Activated CD4-positive, alpha-beta memory T cell treated with anti-CD3 and anti-CD28 coated beads for 36 hours (primary cell): ENCODE data around the gene LHFPL5. TPM values are rescaled to one million over a fixed set of nuclear protein-coding genes. Genes with fewer than 3 reads are reported as not detected.
A peak's percentile ranks its signal among the peaks of the same experiment; 100 is the strongest.

ENCODE experiments used
- CTCF ChIA-PET: fragments of 350-600 bp; sonication (Branson Sonifier 250); formaldehyde crosslinking; loops from one replicate; lab custom pipeline; 2021; ENCODE audit warnings: antibody characterized with exemption, inconsistent platforms; lab: Charles Lee
- POLR2A ChIA-PET: fragments of 350-600 bp; sonication (Branson Sonifier 250); formaldehyde crosslinking; loops from one replicate; lab custom pipeline; 2021; ENCODE audit warnings: antibody characterized with exemption; lab: Charles Lee
- DNase-seq: peaks from one replicate; pipeline ENCODE4 v3.0.0-alpha.2; 2020
- H3K27ac Mint-ChIP-seq: one replicate; pipeline ENCODE4 v1.8.0; 2021; ENCODE audit warnings: mixed read lengths
- H3K27me3 Mint-ChIP-seq: one replicate; pipeline ENCODE4 v1.8.0; 2021; ENCODE audit warnings: mixed read lengths
- H3K36me3 Mint-ChIP-seq: one replicate; pipeline ENCODE4 v1.8.0; 2021; ENCODE audit warnings: mixed read lengths
- H3K4me1 Mint-ChIP-seq: one replicate; pipeline ENCODE4 v1.8.0; 2021; ENCODE audit warnings: low read depth, mixed read lengths
- H3K4me3 Mint-ChIP-seq: one replicate; pipeline ENCODE4 v1.8.0; 2021; ENCODE audit warnings: mild to moderate bottlenecking, mixed read lengths
- H3K9me3 Mint-ChIP-seq: one replicate; pipeline ENCODE4 v1.8.0; 2021; ENCODE audit warnings: mixed read lengths
- intact Hi-C: fragments of 100-400 bp; cut with micrococcal nuclease; formaldehyde crosslinking; loops from one replicate; pipeline ENCODE4 v1.15.1; 2023
- total RNA-seq, 2 experiments: library from RNA; stranded (reverse); gene quantifications; one replicate each; pipeline ENCODE4 v1.2.3, GENCODE V29; 2021

LHFPL5 gene
- not detected for total RNA-seq

DNA sequence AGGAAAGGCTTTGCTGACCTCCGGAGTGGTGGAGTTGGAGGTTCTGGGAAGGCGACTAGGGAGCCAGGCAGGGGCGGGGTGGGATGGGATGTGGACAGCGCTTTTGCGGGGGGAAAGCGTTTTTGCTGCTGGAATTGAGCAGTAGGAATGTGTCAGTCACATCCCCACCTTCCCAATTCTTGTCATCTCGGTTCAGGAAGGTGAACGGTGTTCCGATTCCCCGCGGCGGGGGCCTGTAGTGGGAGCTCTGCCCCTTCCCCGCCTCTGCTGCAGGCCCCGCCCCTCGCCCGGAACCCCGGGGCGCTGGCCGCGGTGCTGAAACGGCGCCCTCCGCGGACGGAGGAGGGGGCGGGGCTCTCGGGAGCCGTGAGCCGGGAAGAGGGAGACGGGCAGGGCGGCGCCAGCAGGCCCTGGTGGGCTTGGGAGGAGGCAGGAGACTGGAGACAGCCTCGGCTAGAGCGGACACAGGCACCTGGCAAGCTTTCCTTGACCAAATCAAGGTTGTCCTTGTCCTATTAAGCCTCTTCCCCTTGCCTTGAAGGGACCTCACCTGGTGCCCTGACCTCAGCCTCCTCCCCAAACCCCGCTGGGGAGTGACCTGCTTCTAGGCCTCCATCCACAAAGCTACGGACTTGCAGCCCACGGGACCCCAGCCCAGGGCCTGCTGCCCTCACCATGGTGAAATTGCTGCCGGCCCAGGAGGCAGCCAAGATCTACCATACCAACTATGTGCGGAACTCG lies at the start of gene LHFPL5:
Gene LHFPL5 (plus strand): TSS at position 357 of the 741 bp plus-strand sequence. CDS start 319 bp downstream, at position 676.
- POLR2A ChIA-PET, result no interaction called here
- peak; percentile 59 for DNase-seq
- Mint-ChIP-seq H3K4me1 (no peaks in the 10 kb centered on the region), H3K27ac (no peak within 1 kb of the TSS), H3K4me3 (no peak within 1 kb of the TSS), H3K36me3 (no peaks in the 10 kb centered on the region), H3K9me3 (no peaks in the 10 kb centered on the region), H3K27me3 (peaks cover 24% of the 10 kb centered on the region)
- intact Hi-C loops, result no loop called here
- CTCF ChIA-PET, result no interaction called here

DNA sequence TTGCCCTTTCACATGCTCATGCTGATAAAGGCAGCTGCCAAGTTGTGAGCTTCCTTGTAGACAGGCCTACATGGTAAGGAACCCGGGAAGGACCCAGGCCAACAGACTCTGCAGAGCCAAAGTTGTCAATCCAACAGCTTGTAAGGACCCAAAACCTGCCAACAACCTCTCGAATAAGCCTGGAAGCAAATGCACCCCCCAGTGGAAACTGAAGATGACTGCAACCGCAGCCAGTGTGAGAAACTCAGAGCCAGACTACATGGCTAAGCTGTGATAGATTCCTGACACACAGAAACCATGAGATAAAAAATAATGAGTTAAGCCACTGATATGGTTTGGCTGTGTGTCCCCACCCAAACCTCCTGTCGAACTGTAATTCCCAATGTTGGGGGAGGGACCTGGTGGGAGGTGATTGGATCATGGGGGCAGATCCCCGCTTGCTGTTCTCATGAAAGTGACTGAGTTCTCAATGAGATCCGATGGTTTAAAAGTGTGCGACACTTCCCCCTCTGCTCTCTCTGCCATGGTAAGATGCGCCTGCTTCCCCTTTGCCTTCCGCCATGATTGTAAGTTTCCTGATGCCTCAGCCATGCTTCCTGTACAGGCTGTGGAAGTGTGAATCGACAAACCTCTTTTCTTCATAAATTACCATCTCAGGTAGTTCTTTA lies 47.6 kb upstream of the LHFPL5 start:
- Mint-ChIP-seq H3K9me3 (no peaks in the 10 kb centered on the region), H3K4me1 (no peaks in the 10 kb centered on the region), H3K27ac (no peak overlapping the region), H3K4me3 (no peak overlapping the region), H3K27me3 (peaks cover 25% of the 10 kb centered on the region), H3K36me3 (no peaks in the 10 kb centered on the region)
- intact Hi-C loops, result loop anchor here (10.0 kb wide), 1 partner anchor 197 kb away; no protein-coding TSS in a partner anchor
- POLR2A ChIA-PET, result no interaction called here
- peak; percentile 31 for DNase-seq
- CTCF ChIA-PET, result interaction anchor here (0.6 to 1.4 kb wide), 5 partner anchors 22 to 554 kb away, joined by 3 read pairs; no protein-coding TSS in a partner anchor

DNA sequence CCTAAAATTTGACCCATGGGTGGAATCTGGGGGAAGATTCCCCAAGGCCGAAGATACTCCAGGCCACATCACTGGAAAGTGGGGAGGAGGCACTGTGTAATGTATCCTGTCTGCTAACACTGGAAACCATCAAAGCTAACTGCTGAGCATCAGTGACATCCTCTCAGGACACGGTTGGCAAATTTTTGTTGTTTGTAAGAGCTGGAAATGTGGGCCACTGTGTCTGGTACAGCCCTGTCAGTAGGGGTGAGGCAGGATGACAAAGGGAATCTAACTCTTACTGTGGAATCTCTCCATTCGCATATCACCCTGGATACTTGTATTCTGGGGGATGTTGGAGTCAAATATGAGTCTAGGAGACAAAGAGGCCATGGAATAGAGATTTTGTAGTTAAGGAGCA lies 45.7 kb upstream of the LHFPL5 start:
- H3K27ac Mint-ChIP-seq, result no peak overlapping the region
- CTCF ChIA-PET, result no interaction called here
- no peak overlapping the region for H3K4me3 Mint-ChIP-seq
- no peaks in the 10 kb centered on the region for H3K9me3 Mint-ChIP-seq
- H3K36me3 Mint-ChIP-seq, result no peaks in the 10 kb centered on the region
- no peak for DNase-seq
- peaks cover 44% of the 10 kb centered on the region for H3K27me3 Mint-ChIP-seq
- H3K4me1 Mint-ChIP-seq, result peaks cover 8% of the 10 kb centered on the region
- POLR2A ChIA-PET, result no interaction called here
- intact Hi-C loops, result loop anchor here (10.0 kb wide), 1 partner anchor 195 kb away; no protein-coding TSS in a partner anchor

DNA sequence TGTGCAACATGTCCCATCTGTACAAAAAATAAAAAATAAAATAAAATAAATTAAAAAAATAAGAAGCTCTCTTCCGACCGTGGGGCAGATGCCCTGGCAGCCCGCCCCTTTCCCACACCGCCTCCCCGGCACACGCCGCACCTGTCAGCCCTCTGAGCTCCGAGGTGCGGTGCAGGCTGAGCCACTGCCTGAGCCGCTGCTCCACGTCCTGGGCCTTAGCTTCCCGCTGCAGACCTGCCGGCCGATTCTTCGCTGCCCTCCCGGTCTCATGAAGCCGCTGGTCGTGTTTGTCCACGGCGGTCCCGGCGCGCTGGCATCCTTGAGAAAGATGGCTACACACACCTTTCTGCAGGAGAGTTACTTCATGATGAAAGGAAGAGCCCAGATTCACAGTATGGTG lies 39.4 kb upstream of the LHFPL5 start:
- no peak overlapping the region for H3K4me3 Mint-ChIP-seq
- ChIA-PET CTCF (no interaction called here), POLR2A (no interaction called here)
- peaks cover 8% of the 10 kb centered on the region for H3K4me1 Mint-ChIP-seq
- intact Hi-C loops, result no loop called here
- H3K9me3 Mint-ChIP-seq, result no peaks in the 10 kb centered on the region
- H3K27ac Mint-ChIP-seq, result no peak overlapping the region
- H3K27me3 Mint-ChIP-seq, result peaks cover 29% of the 10 kb centered on the region
- no peaks in the 10 kb centered on the region for H3K36me3 Mint-ChIP-seq
- no peak for DNase-seq

DNA sequence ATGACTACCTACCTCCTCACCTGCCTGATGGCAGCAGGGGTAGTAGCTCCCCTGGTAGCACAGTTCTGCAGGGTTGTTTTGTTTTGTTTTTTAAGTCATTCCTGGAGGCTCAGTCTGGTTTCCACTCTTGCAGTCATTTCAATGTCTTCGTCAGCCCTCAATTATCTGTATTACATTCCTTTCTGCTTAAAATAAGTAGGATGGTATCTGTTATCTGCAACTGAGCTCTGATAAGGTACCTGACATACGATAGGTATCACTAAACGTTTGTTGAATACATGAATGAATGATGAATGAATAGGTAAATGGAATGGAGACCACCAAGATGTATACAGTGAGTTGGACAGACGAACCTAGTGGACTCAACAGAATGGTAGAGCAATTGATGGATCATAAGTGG lies 35.9 kb upstream of the LHFPL5 start:
- ChIA-PET POLR2A (no interaction called here), CTCF (no interaction called here)
- no peaks in the 10 kb centered on the region for H3K9me3 Mint-ChIP-seq
- DNase-seq, result no peak
- H3K4me1 Mint-ChIP-seq, result peaks cover under 1% of the 10 kb centered on the region
- H3K27ac Mint-ChIP-seq, result no peak overlapping the region
- intact Hi-C loops, result no loop called here
- no peaks in the 10 kb centered on the region for H3K36me3 Mint-ChIP-seq
- peaks cover 8% of the 10 kb centered on the region for H3K27me3 Mint-ChIP-seq
- no peak overlapping the region for H3K4me3 Mint-ChIP-seq

DNA sequence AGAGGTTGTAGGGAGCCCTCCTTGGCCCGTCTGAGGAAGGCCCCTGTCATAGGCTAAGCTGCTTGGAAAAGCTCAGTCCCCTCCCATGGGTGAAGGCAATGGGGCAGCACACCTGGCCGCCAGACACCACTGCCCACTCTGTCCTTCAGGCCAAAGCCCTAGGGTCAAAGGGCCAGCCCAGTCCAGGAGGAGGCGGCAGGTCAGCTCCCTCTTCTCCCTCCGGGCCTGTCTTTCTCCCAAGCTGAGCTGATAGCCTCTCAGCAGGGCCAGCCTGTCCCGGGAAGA lies 33.9 kb upstream of the LHFPL5 start:
- intact Hi-C loops, result no loop called here
- CTCF ChIA-PET, result no interaction called here
- no peak overlapping the region for H3K4me3 Mint-ChIP-seq

DNA sequence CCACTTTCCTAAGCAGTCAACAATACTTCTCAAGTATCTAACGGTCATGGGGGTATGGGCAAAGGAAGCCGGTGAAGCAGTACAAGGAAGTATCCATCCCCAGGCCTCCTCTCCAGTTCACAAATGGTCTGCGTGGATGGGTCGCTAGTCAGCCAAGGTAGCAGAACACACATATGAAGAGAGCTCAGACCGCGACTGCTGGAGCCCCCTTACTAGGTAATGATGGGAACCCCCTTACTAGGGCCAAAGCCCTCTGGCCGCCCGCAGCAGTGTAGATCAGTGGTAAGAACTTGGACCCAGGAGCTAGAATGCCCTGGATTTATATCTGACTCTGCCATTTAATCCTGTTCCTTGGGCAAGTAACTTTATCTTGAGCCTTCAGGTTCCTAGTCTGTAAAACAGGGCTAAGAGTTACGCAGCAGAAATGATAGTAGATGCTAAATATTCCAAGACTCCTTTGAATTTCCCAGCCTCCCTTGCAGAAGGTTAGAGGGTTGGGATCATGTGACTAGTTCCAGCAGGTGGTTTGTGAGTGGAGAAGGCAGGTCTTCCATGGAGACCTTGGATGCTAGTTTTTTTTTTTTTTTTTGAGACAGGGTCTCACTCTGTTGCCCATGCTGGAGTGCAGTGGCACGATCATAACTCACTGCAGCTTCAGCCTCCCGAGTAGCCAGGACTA lies 30.9 kb upstream of the LHFPL5 start:
- no peak for DNase-seq
- H3K36me3 Mint-ChIP-seq, result no peaks in the 10 kb centered on the region
- H3K4me1 Mint-ChIP-seq, result peaks cover 5% of the 10 kb centered on the region
- CTCF ChIA-PET, result no interaction called here
- intact Hi-C loops, result no loop called here
- POLR2A ChIA-PET, result interaction anchor here (0.9 kb wide), 1 partner anchor 18 kb away, joined by 3 read pairs; no protein-coding TSS in a partner anchor
- H3K4me3 Mint-ChIP-seq, result no peak overlapping the region
- H3K27me3 Mint-ChIP-seq, result peaks cover 25% of the 10 kb centered on the region
- H3K9me3 Mint-ChIP-seq, result no peaks in the 10 kb centered on the region
- H3K27ac Mint-ChIP-seq, result no peak overlapping the region

More for the DNA sequence above, 33.9 kb upstream of the LHFPL5 start:
- Mint-ChIP-seq H3K27ac (no peak overlapping the region), H3K27me3 (peaks cover 15% of the 10 kb centered on the region), H3K9me3 (no peaks in the 10 kb centered on the region), H3K4me1 (no peaks in the 10 kb centered on the region), H3K36me3 (no peaks in the 10 kb centered on the region)
- no peak for DNase-seq
- POLR2A ChIA-PET, result no interaction called here

DNA sequence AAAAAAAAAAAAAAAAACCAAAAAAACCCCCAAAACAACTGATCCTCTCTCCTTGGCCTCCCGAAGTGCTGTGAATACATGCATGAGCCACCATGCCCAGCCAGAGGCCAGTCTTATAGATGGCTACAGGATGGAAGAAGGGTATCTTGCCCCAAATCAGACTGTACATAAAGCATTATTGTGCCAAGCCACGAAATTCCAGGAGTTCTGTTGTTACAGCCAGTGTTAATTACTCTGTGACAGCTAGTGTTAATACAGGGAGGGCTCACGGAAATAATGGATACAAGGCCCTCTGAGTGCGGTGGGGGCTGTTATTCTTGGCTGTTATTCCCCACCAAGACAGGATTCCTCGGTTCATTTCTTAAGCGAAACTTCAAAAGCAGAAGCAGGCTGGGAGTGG lies 30.1 kb upstream of the LHFPL5 start:
- H3K36me3 Mint-ChIP-seq, result no peaks in the 10 kb centered on the region
- CTCF ChIA-PET, result no interaction called here
- peaks cover 5% of the 10 kb centered on the region for H3K4me1 Mint-ChIP-seq
- H3K27me3 Mint-ChIP-seq, result peaks cover 25% of the 10 kb centered on the region
- no peak overlapping the region for H3K27ac Mint-ChIP-seq
- POLR2A ChIA-PET, result interaction anchor here (0.9 kb wide), 1 partner anchor 17 kb away, joined by 3 read pairs; no protein-coding TSS in a partner anchor
- no peak for DNase-seq
- H3K4me3 Mint-ChIP-seq, result no peak overlapping the region
- intact Hi-C loops, result no loop called here
- H3K9me3 Mint-ChIP-seq, result no peaks in the 10 kb centered on the region

DNA sequence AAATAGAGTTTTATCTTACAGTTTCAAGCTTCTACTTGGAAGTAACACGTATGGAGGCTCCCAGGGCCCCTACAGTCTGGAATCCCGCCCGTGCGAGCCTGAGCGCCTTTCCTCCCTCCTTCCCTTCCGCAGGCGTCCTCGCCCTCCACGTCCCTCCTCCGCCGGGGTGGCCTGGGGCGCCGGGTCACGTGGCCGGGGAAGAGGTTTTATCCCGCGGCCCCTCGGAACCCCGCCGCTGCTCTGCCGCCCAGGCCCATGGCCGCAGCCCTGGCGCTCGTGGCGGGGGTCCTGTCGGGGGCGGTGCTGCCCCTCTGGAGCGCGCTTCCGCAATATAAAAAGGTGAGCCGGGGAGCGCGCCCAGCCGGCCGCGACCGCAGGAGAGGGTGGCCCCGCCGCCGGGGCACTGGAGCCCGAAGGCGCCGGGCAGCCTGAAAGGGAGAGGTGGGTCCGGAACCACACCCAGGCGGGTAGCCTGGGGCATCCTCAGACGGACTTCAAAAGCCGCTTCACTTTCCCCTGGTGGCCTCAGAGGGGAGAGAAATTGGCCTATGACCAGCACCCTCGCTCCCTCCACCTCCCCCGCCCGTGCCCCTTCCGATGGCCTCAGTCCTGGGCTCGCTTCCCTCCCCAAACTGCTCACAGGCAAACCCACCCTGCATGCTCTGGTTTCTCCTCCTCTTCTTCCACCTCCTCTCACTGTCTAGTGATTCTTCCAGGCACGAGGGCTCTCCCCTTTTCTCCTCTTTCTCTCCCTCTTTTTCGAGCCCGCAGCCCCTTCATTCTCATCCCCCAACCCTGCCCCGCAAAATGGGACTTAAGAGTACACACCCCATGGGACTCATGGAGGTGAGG lies 28.6 kb upstream of the LHFPL5 start, which contains the start of gene CLPSL2:
Gene CLPSL2 (plus strand): TSS at position 235 of the 852 bp plus-strand sequence. CDS start 21 bp downstream, at position 256.
- H3K27me3 Mint-ChIP-seq, result peaks cover 25% of the 10 kb centered on the region
- no peak for DNase-seq
- no peaks in the 10 kb centered on the region for H3K36me3 Mint-ChIP-seq
- intact Hi-C loops, result no loop called here
- H3K9me3 Mint-ChIP-seq, result no peaks in the 10 kb centered on the region
- H3K27ac Mint-ChIP-seq, result no peak within 1 kb of the TSS
- POLR2A ChIA-PET, result no interaction called here
- peaks cover 5% of the 10 kb centered on the region for H3K4me1 Mint-ChIP-seq
- CTCF ChIA-PET, result no interaction called here
- H3K4me3 Mint-ChIP-seq, result peak within 1 kb of the TSS; percentile 35

DNA sequence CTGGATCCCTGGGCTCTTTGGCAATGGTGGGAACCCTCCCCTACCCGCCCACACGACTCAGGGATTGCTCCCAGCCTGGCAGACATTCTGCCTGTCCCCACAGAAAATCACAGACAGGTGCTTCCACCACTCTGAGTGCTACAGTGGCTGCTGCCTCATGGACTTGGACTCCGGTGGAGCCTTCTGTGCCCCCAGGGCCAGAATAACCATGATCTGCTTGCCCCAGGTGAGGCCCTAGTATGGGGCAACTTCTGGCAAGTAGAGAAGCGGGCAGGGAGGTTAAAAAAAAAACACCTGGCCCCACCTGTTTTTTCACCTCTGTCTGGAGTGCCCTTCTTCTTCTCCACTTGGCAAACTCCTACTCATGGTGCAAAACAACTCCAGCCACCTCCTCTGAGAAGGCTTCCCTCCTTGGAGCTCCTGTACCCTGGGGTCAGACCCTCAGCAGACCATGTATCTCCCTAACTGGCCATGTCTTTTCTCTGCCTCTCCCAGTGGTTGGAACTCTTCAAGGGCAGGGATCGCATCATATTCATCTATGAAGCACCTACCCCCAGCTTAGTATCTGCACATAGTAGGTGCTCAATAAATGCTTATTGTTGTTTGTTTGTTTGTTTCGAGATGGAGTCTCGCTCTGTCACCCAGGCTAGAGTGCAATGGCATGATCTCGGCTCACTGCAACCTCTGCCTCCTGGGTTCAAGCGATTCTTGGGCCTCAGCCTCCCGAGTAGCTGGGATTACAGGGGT lies 27.6 kb upstream of the LHFPL5 start:
- CTCF ChIA-PET, result no interaction called here
- no peak overlapping the region for H3K27ac Mint-ChIP-seq

DNA sequence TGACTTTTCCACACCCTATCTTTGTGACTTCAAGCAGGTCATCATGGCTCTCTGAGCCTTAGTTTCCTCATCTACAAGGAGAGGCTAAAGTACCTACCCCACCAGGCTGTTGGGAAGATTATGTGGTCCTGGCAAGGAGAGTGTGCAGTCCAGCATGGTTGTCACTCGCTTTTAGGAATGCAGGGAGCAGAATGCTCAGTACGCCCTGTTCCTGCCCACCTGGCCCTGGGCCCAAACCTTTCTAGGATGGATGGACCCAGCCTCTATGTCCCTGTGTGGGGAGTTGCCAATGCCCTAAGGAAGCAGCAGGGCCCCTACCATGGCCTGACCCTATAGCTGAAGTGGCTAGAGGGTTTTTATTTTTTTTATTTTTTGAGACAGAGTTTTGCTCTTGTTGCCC lies 26.7 kb upstream of the LHFPL5 start:
- intact Hi-C loops, result no loop called here
- ChIA-PET CTCF (interaction anchor here (1.0 kb wide), 1 partner anchor 226 kb away, joined by 3 read pairs; no protein-coding TSS in a partner anchor), POLR2A (interaction anchor here (0.5 kb wide), 1 partner anchor 15 kb away, joined by 3 read pairs; no protein-coding TSS in a partner anchor)
- Mint-ChIP-seq H3K4me1 (peaks cover 5% of the 10 kb centered on the region), H3K27me3 (peaks cover 25% of the 10 kb centered on the region), H3K27ac (no peak overlapping the region), H3K9me3 (no peaks in the 10 kb centered on the region), H3K36me3 (no peaks in the 10 kb centered on the region), H3K4me3 (no peak overlapping the region)
- no peak for DNase-seq

More for the DNA sequence above, 27.6 kb upstream of the LHFPL5 start:
- Mint-ChIP-seq H3K36me3 (no peaks in the 10 kb centered on the region), H3K4me1 (peaks cover 5% of the 10 kb centered on the region), H3K9me3 (no peaks in the 10 kb centered on the region), H3K27me3 (peaks cover 25% of the 10 kb centered on the region), H3K4me3 (no peak overlapping the region)
- intact Hi-C loops, result no loop called here
- DNase-seq, result no peak
- POLR2A ChIA-PET, result interaction anchor here (0.5 kb wide), 1 partner anchor 16 kb away, joined by 3 read pairs; no protein-coding TSS in a partner anchor
